ENCODE data around the gene ZC3H12D.
"Not testable (repeated sequence)": the region's sequence is repeated elsewhere in the genome, so short reads cannot be mapped to it uniquely, and the experiment has no call there.

Gene ZC3H12D

GRCh38 chr6:149457316-149457884, 27.4 kb downstream of the ZC3H12D start:
- no peak for DNase-seq

- no peak for DNase-seq
These were observed 28.3 kb downstream of the ZC3H12D start for GRCh38 chr6:149456311-149457021.

GRCh38 chr6:149455031-149455732, 29.6 kb downstream of the ZC3H12D start:
- DNase-seq: no peak

DNA sequence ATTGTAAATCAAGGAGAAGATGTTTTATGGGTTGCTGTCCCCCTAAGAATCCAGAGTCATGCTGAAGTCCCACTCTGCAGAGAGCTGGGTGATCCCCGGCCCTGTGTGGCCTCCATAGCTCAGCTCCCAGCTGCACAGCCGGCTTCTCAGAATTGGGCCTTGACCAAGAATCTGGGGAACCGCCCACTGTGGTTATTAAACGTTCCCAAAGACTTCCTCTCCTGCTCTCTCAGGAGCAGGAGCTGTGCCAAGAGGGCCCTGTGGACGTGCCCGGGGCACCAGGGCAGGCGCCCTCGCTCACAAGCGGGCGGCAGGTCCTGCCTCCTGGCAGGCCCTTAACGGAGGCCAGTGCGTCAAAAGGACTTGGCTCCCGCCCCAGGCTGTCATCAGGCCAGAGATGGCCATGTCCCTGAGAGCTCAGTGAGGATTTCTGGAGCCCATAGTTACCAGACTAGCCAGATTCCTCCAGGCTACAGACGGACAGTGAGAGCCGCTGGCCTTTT, 30.4 kb downstream of the ZC3H12D start:
- DNase-seq: peak; percentile 13 to 44

- DNase-seq: no peak
These were observed 31.0 kb downstream of the ZC3H12D start for GRCh38 chr6:149453597-149454345.

DNA sequence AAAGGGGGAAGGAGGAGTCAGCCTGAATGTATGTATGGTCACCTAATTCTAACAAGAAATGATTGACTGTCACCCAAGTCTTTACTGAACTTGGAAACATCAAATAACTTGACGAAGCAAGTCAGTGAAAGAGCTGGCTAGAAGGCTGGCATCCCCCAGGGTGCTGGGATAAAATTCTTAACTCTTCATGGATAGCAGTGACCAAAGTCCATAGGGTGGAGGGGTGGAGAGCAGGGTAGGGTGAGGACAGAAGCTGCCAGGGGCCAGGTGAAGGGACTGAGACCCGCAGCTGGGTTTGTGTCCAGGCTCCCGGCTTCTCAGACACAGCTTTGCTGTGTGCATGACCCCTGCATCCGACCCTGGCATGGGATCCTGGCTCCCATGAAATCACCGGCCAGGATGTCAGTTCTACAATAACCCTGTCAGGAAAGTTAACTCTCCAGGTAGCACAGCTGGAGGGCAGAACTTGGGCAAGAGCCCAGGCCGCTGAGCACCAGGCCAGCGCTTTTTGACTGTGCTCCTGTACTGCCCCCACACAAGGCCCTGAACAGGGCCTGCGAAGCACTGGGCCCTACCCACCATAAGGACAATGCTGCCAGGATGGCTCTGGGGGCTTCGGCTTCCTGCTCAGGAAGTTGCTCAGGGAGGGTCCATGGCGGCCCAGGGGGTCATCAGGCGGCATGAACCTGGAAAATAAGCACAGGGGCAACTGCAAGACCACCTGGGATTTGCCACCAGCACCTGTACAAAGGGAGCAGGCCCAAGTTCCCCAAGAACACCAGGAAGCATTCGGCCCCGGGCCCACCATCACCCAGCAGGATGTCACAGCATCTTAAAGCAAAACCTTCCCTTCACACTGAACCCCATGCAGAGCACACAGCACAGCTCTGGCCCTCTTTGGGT, 32.5 kb downstream of the ZC3H12D start:
- no peak for DNase-seq

DNA sequence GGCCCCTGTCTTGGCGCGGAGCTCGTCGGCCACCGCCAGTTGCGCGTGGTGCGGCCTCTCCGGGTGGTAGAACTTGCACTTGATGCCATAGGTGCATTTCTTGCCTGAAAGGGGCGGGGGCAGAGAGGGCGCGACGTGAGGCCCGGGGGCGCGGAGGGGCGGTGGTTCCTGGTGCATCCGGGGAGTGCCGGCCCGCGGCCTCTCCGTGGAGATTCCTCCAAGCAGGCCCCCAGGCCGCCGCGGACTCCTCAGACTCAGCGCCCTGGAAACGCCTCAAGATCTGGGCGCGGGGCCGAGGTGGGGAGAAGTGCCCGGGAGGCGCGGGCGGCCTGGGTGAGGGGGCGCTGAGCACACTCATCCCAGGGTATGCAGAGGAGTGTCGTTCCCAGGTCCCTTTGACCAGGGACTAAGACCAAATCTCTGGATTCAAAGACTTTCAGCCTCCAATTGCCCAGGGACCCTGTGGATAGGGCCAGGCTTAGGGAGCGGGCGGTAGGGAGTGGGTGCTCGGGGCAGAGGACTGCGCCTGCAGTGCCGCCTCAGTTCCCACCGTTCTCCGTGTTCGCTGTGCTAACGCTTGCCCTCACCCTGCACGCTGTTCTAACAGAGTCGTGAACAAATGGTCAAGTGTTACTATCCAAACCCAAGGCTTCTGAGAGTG, 33.3 kb downstream of the ZC3H12D start:
- DNase-seq: no peak

GRCh38 chr6:149450679-149451375, 34.0 kb downstream of the ZC3H12D start:
- DNase-seq: no peak

DNA sequence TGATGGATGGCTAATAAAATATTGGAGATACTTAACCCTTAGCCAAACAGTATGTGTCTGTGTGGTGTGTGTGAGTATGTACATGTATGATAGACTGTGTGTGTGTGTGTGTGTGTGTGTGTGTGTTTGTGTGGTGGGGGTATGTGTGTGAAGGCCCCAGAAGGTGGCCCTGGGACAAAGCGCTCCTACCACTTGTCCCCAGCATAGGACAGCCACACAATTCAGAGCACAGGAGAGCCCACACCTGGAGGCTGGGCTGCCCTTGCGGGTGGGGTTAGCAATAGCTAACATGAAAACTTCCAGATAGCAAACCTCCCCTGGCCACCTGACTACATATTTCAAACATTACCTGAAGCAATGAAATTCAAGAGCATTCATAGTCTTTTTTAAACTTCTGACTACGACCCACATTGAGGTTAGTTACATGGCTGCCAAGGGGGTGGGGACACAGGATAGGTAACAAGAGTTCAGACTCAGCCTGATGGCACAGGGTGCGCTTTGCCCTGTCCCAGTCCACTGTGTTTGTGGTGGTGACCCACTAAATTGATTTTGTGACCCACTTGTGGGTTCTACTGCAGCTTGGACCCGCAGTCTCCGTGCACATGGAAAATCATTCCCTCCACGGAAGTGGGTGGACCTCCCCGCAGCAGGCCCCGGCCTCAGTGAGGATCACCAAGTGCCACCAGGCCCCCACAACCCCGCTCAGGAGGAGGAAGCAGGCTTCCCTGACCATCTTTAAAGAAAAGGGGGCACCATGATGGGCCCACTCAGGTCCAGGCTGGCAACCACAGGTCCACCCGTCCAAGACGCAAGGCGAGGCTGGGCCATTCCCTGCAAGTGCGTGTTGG, 34.8 kb downstream of the ZC3H12D start:
- no peak for DNase-seq

- no peak for DNase-seq
These were observed 35.9 kb downstream of the ZC3H12D start for GRCh38 chr6:149448821-149449453.

DNA sequence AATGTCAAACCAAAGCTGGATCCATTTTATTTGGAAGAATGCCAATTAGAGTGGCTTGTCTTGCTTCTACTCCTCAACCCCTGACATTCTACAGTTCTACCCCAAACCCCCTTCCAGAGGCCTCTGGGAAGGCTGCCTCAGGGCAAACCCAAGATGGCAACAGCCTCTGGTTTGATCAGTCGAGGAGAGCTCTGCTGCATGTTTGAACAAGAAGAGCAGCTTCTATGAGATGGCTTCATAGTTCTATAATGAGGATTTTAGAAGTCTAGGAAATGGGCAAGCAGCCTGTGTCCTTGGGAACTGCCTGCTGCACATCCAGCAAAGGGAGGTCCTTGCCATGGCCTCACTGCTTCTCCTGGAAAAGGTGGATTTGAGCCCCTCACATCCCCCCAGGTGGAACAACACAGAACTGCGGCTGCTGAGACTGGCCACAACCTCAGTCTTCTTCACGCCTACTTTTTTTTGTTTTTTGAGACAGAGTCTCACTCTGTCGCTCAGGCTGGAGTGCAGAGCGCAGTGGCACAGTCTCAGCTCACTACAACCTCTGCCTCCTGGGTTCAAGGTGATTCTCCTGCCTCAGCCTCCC, 37.9 kb downstream of the ZC3H12D start:
- no peak for DNase-seq

DNA sequence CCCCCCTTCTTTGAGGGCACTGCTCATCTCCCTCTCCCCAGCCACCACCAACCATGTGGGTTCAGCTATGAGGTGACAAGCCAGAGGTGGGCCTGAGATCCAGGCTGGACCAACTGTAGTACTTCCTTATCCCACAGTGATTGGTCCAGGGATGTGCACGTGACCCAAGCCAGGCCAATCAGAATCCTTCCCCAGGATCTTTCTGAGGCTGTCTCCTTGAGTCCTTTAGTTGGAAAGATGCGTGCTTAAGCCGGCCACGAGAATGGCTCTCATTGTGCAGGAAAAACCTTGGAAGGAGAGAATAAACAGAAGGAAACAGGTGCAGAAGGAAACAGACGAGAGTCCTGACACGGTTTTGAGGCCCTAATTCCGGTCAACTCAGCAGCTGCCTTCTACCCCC, 39.2 kb downstream of the ZC3H12D start:
- DNase-seq: no peak

GRCh38 chr6:149445095-149445466, 39.7 kb downstream of the ZC3H12D start:
- DNase-seq: no peak

GRCh38 chr6:149444360-149445094, 40.3 kb downstream of the ZC3H12D start:
- not testable (repeated sequence) for DNase-seq

GRCh38 chr6:149443411-149444181, 41.2 kb downstream of the ZC3H12D start:
- no peak for DNase-seq

DNA sequence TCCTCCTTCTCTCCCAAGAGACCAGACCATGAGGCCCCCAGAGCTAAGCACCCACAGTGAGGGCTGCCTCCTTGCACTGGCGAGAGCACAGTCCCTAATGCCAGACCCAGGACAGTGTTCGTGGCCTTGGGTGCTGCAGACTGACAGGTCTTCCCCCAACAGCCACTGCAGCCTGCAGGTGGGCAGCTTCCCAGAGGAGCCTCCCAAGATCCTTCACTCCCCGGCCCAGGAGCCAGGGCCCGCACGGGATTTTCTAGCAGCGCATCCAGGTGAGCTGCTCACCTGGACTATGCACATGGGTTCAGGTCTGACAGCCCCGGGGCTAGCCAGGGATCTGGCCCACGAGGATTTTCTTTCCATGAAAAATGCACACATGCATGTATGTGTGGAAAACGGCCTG, 43.1 kb downstream of the ZC3H12D start:
- no peak for DNase-seq

Measured in cerebellar nuclear complex (tissue), 1 donor.